ENCODE measurements around the gene FAF1.

Gene FAF1

GRCh38 chr1:50471967-50472366, 488.1 kb downstream of the FAF1 start:
- Mint-ChIP-seq H3K27me3 (ENCODE audit: low read depth) (no peaks in the 10 kb centered on the region), H3K4me3 (no peak overlapping the region), H3K36me3 (ENCODE audit: low read depth) (peaks cover 3% of the 10 kb centered on the region), H3K27ac (no peak overlapping the region), H3K9me3 (no peaks in the 10 kb centered on the region), H3K4me1 (no peaks in the 10 kb centered on the region)
- TF ChIP-seq CTCF (IDR thresholded peaks at IDR 0.05; ENCODE audit: unreplicated experiment in 3 of 3), result no peak

GRCh38 chr1:50462964-50463363, 497.1 kb downstream of the FAF1 start:
- TF ChIP-seq CTCF (IDR thresholded peaks at IDR 0.05; ENCODE audit: unreplicated experiment in 3 of 3), result no peak
- H3K27me3 Mint-ChIP-seq (ENCODE audit: low read depth), result no peaks in the 10 kb centered on the region
- H3K27ac Mint-ChIP-seq, result no peak overlapping the region
- H3K4me3 Mint-ChIP-seq, result no peak overlapping the region
- no peaks in the 10 kb centered on the region for H3K36me3 Mint-ChIP-seq (ENCODE audit: low read depth)
- H3K4me1 Mint-ChIP-seq, result no peaks in the 10 kb centered on the region
- no peaks in the 10 kb centered on the region for H3K9me3 Mint-ChIP-seq

- Mint-ChIP-seq H3K9me3 (no peaks in the 10 kb centered on the region), H3K4me3 (no peak overlapping the region), H3K27ac (no peak overlapping the region), H3K27me3 (ENCODE audit: low read depth) (no peaks in the 10 kb centered on the region), H3K4me1 (no peaks in the 10 kb centered on the region), H3K36me3 (ENCODE audit: low read depth) (no peaks in the 10 kb centered on the region)
- TF ChIP-seq CTCF (IDR thresholded peaks at IDR 0.05; ENCODE audit: unreplicated experiment in 3 of 3), result no peak
These were observed 501.6 kb downstream of the FAF1 start for GRCh38 chr1:50458507-50458906.

GRCh38 chr1:50454911-50455310, 505.2 kb downstream of the FAF1 start:
- Mint-ChIP-seq H3K4me1 (no peaks in the 10 kb centered on the region), H3K4me3 (no peak overlapping the region), H3K27me3 (ENCODE audit: low read depth) (no peaks in the 10 kb centered on the region), H3K27ac (no peak overlapping the region), H3K9me3 (no peaks in the 10 kb centered on the region), H3K36me3 (ENCODE audit: low read depth) (no peaks in the 10 kb centered on the region)
- TF ChIP-seq CTCF (IDR thresholded peaks at IDR 0.05; ENCODE audit: unreplicated experiment in 3 of 3), result no peak

- H3K4me1 Mint-ChIP-seq, result no peaks in the 10 kb centered on the region
- H3K27ac Mint-ChIP-seq, result no peak overlapping the region
- no peak for TF ChIP-seq CTCF (IDR thresholded peaks at IDR 0.05; ENCODE audit: unreplicated experiment in 3 of 3)
- H3K4me3 Mint-ChIP-seq, result no peak overlapping the region
- no peaks in the 10 kb centered on the region for H3K9me3 Mint-ChIP-seq
- no peaks in the 10 kb centered on the region for H3K36me3 Mint-ChIP-seq (ENCODE audit: low read depth)
- no peaks in the 10 kb centered on the region for H3K27me3 Mint-ChIP-seq (ENCODE audit: low read depth)
These were observed 506.8 kb downstream of the FAF1 start for GRCh38 chr1:50453266-50453665.

- H3K4me1 Mint-ChIP-seq, result no peaks in the 10 kb centered on the region
- H3K9me3 Mint-ChIP-seq, result no peaks in the 10 kb centered on the region
- no peak overlapping the region for H3K27ac Mint-ChIP-seq
- H3K36me3 Mint-ChIP-seq (ENCODE audit: low read depth), result no peaks in the 10 kb centered on the region
- TF ChIP-seq CTCF (IDR thresholded peaks at IDR 0.05; ENCODE audit: unreplicated experiment in 3 of 3), result no peak
- H3K27me3 Mint-ChIP-seq (ENCODE audit: low read depth), result no peaks in the 10 kb centered on the region
- H3K4me3 Mint-ChIP-seq, result no peak overlapping the region
These were observed 507.4 kb downstream of the FAF1 start for GRCh38 chr1:50452700-50453099.

Measured in nephron (organoid).